A549 (cell line): ENCODE measurements around the gene TP53BP1. TPM values are rescaled to one million over a fixed set of nuclear protein-coding genes. Genes with fewer than 3 reads are reported as not detected.

Experiments used
- ATAC-seq, 2 experiments: fragments of 200-7000 bp in 1 of 2; fragments of >200 bp in 1 of 2; cut with Nextera tagmentation in 1 of 2; cut with Tn5 transposase in 1 of 2; 3 replicates each; pipeline versions ENCODE4 v1.8.0 to v1.9.1; 2018 to 2020; ENCODE audit warnings: mild to moderate bottlenecking in 1 of 2, moderate library complexity in 1 of 2
- CTCF ChIA-PET: fragments of 300-600 bp; sonication (Branson Sonifier 250); formaldehyde crosslinking; extraction: SDS; loops from one replicate; lab custom pipeline; 2021; ENCODE audit warnings: antibody characterized with exemption, inconsistent platforms; lab: Yijun Ruan, JAX
- POLR2A ChIA-PET: fragments of 350-600 bp; formaldehyde crosslinking; extraction: SDS; loops from one replicate; lab custom pipeline; 2021; ENCODE audit warnings: antibody characterized with exemption, inconsistent platforms; lab: Yijun Ruan, JAX
- DNase-seq, 2 experiments: peaks; one replicate each; pipeline versions ENCODE4 v3.0.0 to v3.0.0-alpha.2; 2011 to 2016; ENCODE audit warnings: low read depth in 1 of 2, low spot score in 1 of 2
- FAIRE-seq: peaks from 2 replicates; lab custom pipeline; 2011; peaks lifted over from hg19 to GRCh38; lab: Jason Lieb, UNC
- H3K27ac ChIP-seq, 2 experiments: fragments of >200 bp; sonication (Bioruptor Twin); formaldehyde crosslinking; 3 replicates each; pipeline ENCODE4 v1.5.1; 2016 to 2017
- H3K4me1 ChIP-seq: fragments of >200 bp; sonication (Bioruptor Twin); formaldehyde crosslinking; 3 replicates; pipeline ENCODE4 v1.6.1; 2016
- H3K4me2 ChIP-seq: fragments of >200 bp; sonication (Bioruptor Twin); formaldehyde crosslinking; 3 replicates; pipeline ENCODE4 v1.6.1; 2016
- H3K4me3 ChIP-seq: fragments of >200 bp; sonication (Bioruptor Twin); formaldehyde crosslinking; 3 replicates; pipeline ENCODE4 v1.5.1; 2016
- H3K9me3 ChIP-seq: fragments of >200 bp; sonication (Bioruptor Twin); formaldehyde crosslinking; 3 replicates; pipeline ENCODE4 v1.6.1; 2016
- BCL3 ChIP-seq: fragments of >200 bp; sonication (Bioruptor Twin); formaldehyde crosslinking; IDR thresholded peaks from 3 replicates; pipeline ENCODE4 v1.6.1; 2016
- CBX2 ChIP-seq: fragments of 200-600 bp; sonication (generic); IDR thresholded peaks from 2 replicates; pipeline ENCODE4 v1.6.1; 2016; ENCODE audit warnings: low read depth, mild to moderate bottlenecking, borderline replicate concordance
- CEBPB ChIP-seq, 2 experiments: fragments of >200 bp in 1 of 2; sonication (Bioruptor Twin) in 1 of 2; formaldehyde crosslinking in 1 of 2; IDR thresholded peaks; 2 replicates each; pipeline ENCODE4 v1.6.1; 2012 to 2016
- EHMT2 ChIP-seq: fragments of 200-600 bp; sonication (generic); IDR thresholded peaks from 2 replicates; pipeline ENCODE4 v1.6.1; 2016; ENCODE audit warnings: antibody characterized with exemption, low read depth, mild to moderate bottlenecking, moderate library complexity
- EP300 ChIP-seq, 2 experiments: fragments of >200 bp; sonication (Bioruptor Twin); formaldehyde crosslinking; IDR thresholded peaks; 2 replicates in 1 of 2; 3 replicates in 1 of 2; pipeline ENCODE4 v1.6.1; 2016 to 2017
- FOXS1 ChIP-seq: fragments of 250-450 bp; sonication (Bioruptor Pico); IDR thresholded peaks from 2 replicates; pipeline ENCODE4 v1.5.0; 2020; ENCODE audit warnings: mild to moderate bottlenecking, moderate library complexity
- HMGXB4 ChIP-seq: fragments of 250-450 bp; sonication (Bioruptor Pico); IDR thresholded peaks from 2 replicates; pipeline ENCODE4 v1.5.0; 2021; ENCODE audit warnings: mild to moderate bottlenecking, moderate library complexity, borderline replicate concordance
- HOXA7 ChIP-seq: fragments of 250-450 bp; sonication (Bioruptor Pico); IDR thresholded peaks from 2 replicates; pipeline ENCODE4 v1.5.0; 2020; ENCODE audit warnings: mild to moderate bottlenecking, moderate library complexity
- HOXB13 ChIP-seq: fragments of 250-450 bp; sonication (Bioruptor Pico); IDR thresholded peaks from 2 replicates; pipeline ENCODE4 v1.5.0; 2020; ENCODE audit warnings: low read depth, mild to moderate bottlenecking, moderate library complexity
- JUN ChIP-seq, 2 experiments: fragments of >200 bp; sonication (Bioruptor Twin); formaldehyde crosslinking; IDR thresholded peaks; 2 replicates in 1 of 2; 3 replicates in 1 of 2; pipeline ENCODE4 v1.6.1; 2016 to 2017
- KDM1A ChIP-seq: fragments of 200-600 bp; sonication (generic); IDR thresholded peaks from 2 replicates; pipeline ENCODE4 v1.6.1; 2016; ENCODE audit warnings: low read depth, mild to moderate bottlenecking
- MAFK ChIP-seq: fragments of 450-650 bp; IDR thresholded peaks from 2 replicates; pipeline ENCODE4 v1.6.1; 2014; ENCODE audit not compliant: partially characterized antibody
- MAZ ChIP-seq: fragments of 150-350 bp; IDR thresholded peaks from 2 replicates; pipeline ENCODE4 v1.6.1; 2014; ENCODE audit warnings: antibody characterized with exemption, low read depth, low read length, borderline replicate concordance
- NFE2L2 ChIP-seq: fragments of 150-350 bp; conservative IDR thresholded peaks from 2 replicates; pipeline ENCODE4 v1.6.1; 2014; ENCODE audit warnings: low read length
- NPAS2 ChIP-seq: fragments of 250-450 bp; sonication (Bioruptor Pico); IDR thresholded peaks from 2 replicates; pipeline ENCODE4 v1.8.0; 2022; ENCODE audit warnings: mild to moderate bottlenecking, moderate library complexity, borderline replicate concordance
- NR3C1 ChIP-seq: fragments of >200 bp; sonication (Bioruptor Twin); formaldehyde crosslinking; IDR thresholded peaks from 3 replicates; pipeline ENCODE4 v1.6.1; 2017
- PBX3 ChIP-seq: IDR thresholded peaks from 2 replicates; pipeline ENCODE4 v1.6.1; 2012
- POLR2AphosphoS2 ChIP-seq: conservative IDR thresholded peaks from 2 replicates; pipeline ENCODE4 v1.6.1; 2012; ENCODE audit warnings: low read length, improper control_type of control experiment, inconsistent platforms
- RAD21 ChIP-seq, 2 experiments: fragments of >200 bp in 1 of 2; sonication (Bioruptor Twin) in 1 of 2; formaldehyde crosslinking in 1 of 2; IDR thresholded peaks in 1 of 2; conservative IDR thresholded peaks in 1 of 2; 2 replicates in 1 of 2; 3 replicates in 1 of 2; pipeline ENCODE4 v1.6.1; 2012 to 2018; ENCODE audit warnings: inconsistent platforms in 1 of 2
- RARB ChIP-seq: fragments of 250-450 bp; sonication (Bioruptor Pico); IDR thresholded peaks from 2 replicates; pipeline ENCODE4 v1.8.0; 2021; ENCODE audit warnings: mild to moderate bottlenecking, moderate library complexity
- RNF2 ChIP-seq: fragments of 200-600 bp; sonication (generic); IDR thresholded peaks from 2 replicates; pipeline ENCODE4 v1.6.1; 2016; ENCODE audit warnings: low read depth, mild to moderate bottlenecking, antibody characterized with exemption, moderate library complexity, borderline replicate concordance
- ZC3H11A ChIP-seq: fragments of 450-650 bp; IDR thresholded peaks from 2 replicates; pipeline ENCODE4 v1.6.1; 2014; ENCODE audit warnings: antibody characterized with exemption, mild to moderate bottlenecking
- ZFP36 ChIP-seq: fragments of 450-650 bp; IDR thresholded peaks from 2 replicates; pipeline ENCODE4 v1.6.1; 2014; ENCODE audit warnings: borderline replicate concordance; ENCODE audit not compliant: partially characterized antibody
- ZNF302 ChIP-seq: fragments of 250-450 bp; sonication (Bioruptor Pico); IDR thresholded peaks from 2 replicates; pipeline ENCODE4 v1.9.0; 2021; ENCODE audit warnings: inconsistent platforms, mild to moderate bottlenecking, moderate library complexity
- WGBS: methylation state at CpG from one replicate; pipeline ENCODE4 v1.1.6; 2017; ENCODE audit errors: missing lambda C conversion rate; 5-methylcytosine and 5-hydroxymethylcytosine counted together
- polyA plus RNA-seq, 4 experiments: library from polyadenylated mRNA; depleted of rRNA in 3 of 4; stranded (reverse); fragments of >200 nt; fragmentation: RNase III in 1 of 4; extraction: RNeasy Plus Mini Kit Qiagen cat#74134 plus additional on column Dnase treatment in 1 of 4; gene quantifications; 2 replicates in 3 of 4; 3 replicates in 1 of 4; pipeline ENCODE4 v1.2.3, GENCODE V29; 2011 to 2017

TP53BP1 gene
- polyA plus RNA-seq, 2 of the 4 experiments (the other 2 are of a cell fraction) = 25.0 to 49.8 TPM

GRCh38 chr15:43523646-43524045, 30.7 kb upstream of the TP53BP1 start:
- Histone ChIP-seq H3K4me1 (no peaks in the 10 kb centered on the region), H3K4me2 (no peak overlapping the region), H3K9me3 (no peaks in the 10 kb centered on the region), H3K27ac (no peak overlapping the region), H3K4me3 (no peak overlapping the region)
- 80% methylated on average over 2 of the region's 7 CpGs for WGBS
- POLR2A ChIA-PET = no interaction called here
- FAIRE-seq (no peak), DNase-seq (no peak), ATAC-seq (no peak)
- CTCF ChIA-PET = interaction anchor here (1.1 kb wide), 1 partner anchor 9 kb away, joined by 4 read pairs; no protein-coding TSS in a partner anchor
- TF ChIP-seq CBX2 = no peak
- no peak for TF ChIP-seq MAFK
- no peak for TF ChIP-seq NPAS2 (CRISPR knock-in tag)
- TF ChIP-seq MAZ = no peak
- TF ChIP-seq CEBPB (IDR thresholded peaks at IDR 0.05) = no peak
- no peak for TF ChIP-seq HOXA7 (CRISPR knock-in tag)
- TF ChIP-seq POLR2AphosphoS2 = no peak

GRCh38 chr15:43522247-43522646, 29.3 kb upstream of the TP53BP1 start:
- H3K4me1 ChIP-seq = no peaks in the 10 kb centered on the region
- no peak overlapping the region for H3K27ac ChIP-seq
- TF ChIP-seq EP300 (IDR thresholded peaks at IDR 0.05) (no peak), POLR2AphosphoS2 (no peak), RNF2 (no peak), HOXB13 (CRISPR knock-in tag) (no peak), RARB (CRISPR knock-in tag) (no peak), ZFP36 (no peak), ZNF302 (no peak), BCL3 (no peak), ZC3H11A (no peak), PBX3 (no peak), KDM1A (no peak), NFE2L2 (no peak), HMGXB4 (CRISPR knock-in tag) (no peak), RAD21 (conservative IDR thresholded peaks at IDR 0.05 in 1 of 2, IDR thresholded peaks at IDR 0.05 in 1 of 2) (no peak), CEBPB (IDR thresholded peaks at IDR 0.05) (no peak), FOXS1 (CRISPR knock-in tag) (no peak), MAFK (no peak), EHMT2 (no peak), JUN (IDR thresholded peaks at IDR 0.05) (no peak), NR3C1 (no peak)
- CTCF ChIA-PET = interaction anchor here (1.3 to 3.1 kb wide), 2 partner anchors 11 to 83 kb away, joined by 3 to 13 read pairs; no protein-coding TSS in a partner anchor
- H3K4me2 ChIP-seq = no peak overlapping the region
- FAIRE-seq (no peak), ATAC-seq (no peak), DNase-seq (no peak)
- H3K9me3 ChIP-seq = no peaks in the 10 kb centered on the region
- H3K4me3 ChIP-seq = no peak overlapping the region
- POLR2A ChIA-PET = no interaction called here
- 63% methylated on average over 5 of the region's 9 CpGs for WGBS
